Stimulated activated CD8-positive, alpha-beta memory T cell treated with anti-CD3 and anti-CD28 coated beads, Interleukin-4, amount 100 ng/mL, for 24 hours (primary cell): ENCODE measurements around the gene ANKRD34A.

Experiments used
- DNase-seq: peaks from one replicate; pipeline ENCODE4 v3.0.0-alpha.2; 2020; ENCODE audit warnings: low read depth

ANKRD34A gene

DNA sequence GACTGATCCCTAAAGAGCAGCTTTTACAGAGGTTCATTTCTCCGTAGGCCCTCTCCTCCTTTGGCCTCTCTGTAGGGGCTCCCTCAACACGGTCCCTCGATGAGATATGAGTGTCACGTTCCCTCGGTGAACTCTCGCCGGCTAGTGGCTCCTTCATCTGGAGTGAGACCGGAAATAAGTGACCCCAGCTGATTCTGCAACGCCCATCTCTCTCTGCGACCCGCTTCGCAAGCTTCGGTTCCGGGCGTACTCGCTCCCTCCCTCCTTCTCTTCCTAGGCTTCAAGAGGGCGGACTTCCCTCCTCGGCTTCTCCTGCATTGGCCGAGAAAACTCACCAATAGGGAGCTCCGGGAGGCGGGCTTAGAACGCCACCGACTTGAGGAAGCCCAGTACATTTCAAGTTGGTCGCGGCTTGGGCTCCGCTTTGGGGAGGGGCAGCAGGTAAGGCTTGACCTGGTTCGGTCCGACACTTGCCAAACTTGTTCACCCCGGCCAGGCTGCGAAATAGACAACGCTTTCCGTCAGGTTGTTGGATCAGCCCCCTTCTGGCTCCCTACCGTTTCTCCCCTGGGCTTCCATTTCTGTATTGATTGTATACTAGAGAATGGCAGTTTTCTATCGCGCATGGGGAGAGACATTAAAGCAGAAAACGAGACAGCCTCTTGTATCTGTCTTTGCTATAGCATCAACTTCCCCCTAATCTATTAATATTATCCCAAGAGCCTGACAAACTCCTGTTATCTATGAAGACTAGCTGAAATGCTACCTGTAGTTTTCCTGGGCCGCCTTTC lies at the start of gene ANKRD34A, which contains the start of gene POLR3GL:
Gene ANKRD34A (minus strand): TSS at position 248 of the 791 bp plus-strand sequence. CDS start 2,816 bp downstream, outside the sequence.
Gene POLR3GL (plus strand): TSS at position 363 of the 791 bp plus-strand sequence. CDS start 10,176 bp downstream, outside the sequence.
- peak; percentile 88 for DNase-seq

DNA sequence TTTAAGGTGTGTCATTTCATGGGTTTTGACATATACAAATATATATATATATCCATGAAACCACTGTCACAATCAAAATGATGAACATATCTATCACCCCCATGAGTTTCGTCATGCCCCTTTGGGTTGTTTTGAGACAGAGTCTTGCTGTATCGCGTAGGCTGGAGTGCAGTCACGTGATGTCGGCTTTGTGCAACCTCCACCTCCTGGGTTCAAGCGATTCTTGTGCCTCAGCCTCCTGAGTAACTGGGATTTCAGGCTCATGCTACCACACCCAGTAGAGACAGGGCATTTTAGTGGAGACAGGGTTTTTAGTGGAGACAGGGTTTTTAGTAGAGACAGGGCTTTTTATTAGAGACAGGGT lies 49.2 kb upstream of the ANKRD34A start:
- no peak for DNase-seq

DNA sequence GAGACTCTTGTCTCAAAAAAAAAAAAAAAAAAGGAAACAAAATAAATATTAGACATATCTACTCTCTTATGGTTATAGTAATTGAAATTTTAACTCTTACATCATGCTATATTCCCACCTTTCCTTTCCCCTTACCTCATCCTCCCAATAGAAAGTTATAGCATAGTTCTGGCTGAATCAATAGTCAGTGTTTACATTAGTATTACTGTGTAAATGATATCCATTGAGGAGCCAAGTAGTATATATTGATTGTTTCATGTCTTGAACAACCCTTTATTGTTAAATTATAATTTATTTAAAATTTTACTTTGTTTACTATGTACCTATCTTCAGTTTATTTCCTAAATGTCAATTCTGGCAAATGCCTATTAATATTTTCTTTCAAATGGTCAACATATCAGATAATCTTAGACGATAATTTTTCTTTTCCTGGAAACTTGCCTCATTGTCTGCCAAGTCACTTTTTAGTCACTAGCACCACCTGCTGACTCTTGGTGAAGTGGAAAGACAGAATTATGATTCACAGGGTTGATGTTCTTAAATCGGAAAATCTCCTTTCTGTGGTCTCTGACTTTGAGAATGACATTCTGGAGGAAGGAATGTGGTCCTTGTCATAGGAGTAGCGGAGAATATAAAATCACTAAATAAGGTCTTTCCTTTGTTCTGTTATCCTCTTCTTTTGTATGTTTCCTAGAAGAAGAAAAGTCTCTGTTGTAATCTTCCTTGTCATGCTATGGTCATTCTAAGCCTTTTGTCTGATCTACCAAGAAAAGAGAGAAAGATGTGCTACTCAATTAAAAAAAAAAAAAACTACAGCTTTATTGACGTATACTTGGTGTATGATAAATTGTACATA lies 48.6 kb upstream of the ANKRD34A start:
- DNase-seq: no peak

- no peak for DNase-seq
Measured at GRCh38 chr1:146010126-146010738, 45.9 kb upstream of the ANKRD34A start.

GRCh38 chr1:146007489-146008133 lies 43.2 kb upstream of the ANKRD34A start:
- DNase-seq: no peak

- DNase-seq: no peak
Measured at GRCh38 chr1:146001709-146002108, 37.3 kb upstream of the ANKRD34A start.

GRCh38 chr1:145999321-146000024 lies 35.1 kb upstream of the ANKRD34A start:
- no peak for DNase-seq

GRCh38 chr1:145997718-145998023 lies 33.3 kb upstream of the ANKRD34A start:
- DNase-seq: no peak

GRCh38 chr1:145997016-145997717 lies 32.8 kb upstream of the ANKRD34A start:
- peak; percentile 32 for DNase-seq

GRCh38 chr1:145996433-145997015 lies 32.1 kb upstream of the ANKRD34A start, which contains the start of gene TXNIP:
TSS of gene TXNIP (minus strand) at chr1:145996579. CDS start at chr1:145996266, 313 bp downstream.
- DNase-seq: peak; percentile 94

- no peak for DNase-seq
Measured at GRCh38 chr1:145995964-145996432, 31.6 kb upstream of the ANKRD34A start.

DNA sequence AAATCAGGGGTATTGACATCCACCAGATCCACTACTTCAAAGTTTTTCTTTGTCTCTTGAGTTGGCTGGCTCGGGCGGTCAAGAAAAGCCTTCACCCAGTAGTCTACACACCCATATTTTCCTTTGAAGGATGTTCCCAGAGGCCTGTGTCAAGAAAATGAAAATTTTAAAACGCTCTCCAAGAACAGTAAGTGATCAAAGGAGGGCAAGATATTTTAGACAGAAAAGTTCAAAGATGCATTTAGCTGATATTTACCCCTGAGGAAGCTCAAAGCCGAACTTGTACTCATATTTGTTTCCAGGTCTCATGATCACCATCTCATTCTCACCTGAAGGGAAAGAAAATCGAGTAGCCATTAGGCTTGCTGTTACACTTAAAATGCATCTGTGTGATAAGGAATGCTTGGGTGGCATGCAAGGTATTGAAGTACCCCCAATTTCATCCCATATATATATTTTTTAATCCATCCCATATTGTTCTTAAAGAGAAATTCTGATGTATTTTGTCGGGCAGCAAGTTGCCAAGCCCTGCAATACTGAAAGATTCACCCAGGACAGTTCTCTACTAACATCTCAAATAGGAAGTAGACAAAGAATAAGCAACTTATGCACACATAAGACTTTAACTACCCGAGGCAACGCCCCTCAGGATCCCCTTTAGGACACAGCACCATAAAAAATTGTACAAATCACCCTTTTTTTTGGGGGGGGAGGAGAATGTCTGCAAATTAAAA lies 30.9 kb upstream of the ANKRD34A start:
- no peak for DNase-seq

DNA sequence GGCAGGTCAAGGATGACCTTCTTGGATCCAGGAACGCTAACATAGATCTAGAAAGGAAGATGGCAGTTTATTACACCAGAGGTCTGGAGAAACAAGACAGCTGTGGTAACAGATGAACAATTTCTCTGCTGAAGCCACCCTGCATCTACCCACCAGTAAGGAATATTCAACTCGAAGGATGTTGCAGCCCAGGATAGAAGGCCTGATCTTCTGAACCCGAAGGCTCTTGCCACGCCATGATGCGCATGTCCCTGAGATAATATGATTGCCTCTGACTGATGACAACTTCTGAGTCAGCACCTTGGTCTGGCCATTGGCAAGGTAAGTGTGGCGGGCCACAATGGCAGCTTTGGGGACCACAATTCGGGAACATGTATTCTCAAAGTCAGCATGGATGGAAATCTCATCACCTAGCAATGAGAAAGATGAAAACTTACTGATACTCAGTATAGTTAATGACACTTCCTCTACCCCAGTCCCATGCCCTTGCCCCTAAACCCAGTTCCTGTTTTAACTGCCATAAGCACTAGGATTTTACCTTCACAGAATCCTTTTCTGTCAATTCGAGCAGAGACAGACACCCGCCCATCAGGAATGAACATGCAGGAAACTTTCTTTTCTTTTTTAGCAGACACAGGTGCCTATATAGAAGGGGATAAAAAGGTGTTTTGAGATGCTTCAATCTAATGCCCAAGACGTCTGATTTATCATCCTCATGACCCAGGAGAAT lies 30.2 kb upstream of the ANKRD34A start:
- no peak for DNase-seq

- no peak for DNase-seq
Measured at GRCh38 chr1:145993618-145994390, 29.4 kb upstream of the ANKRD34A start.

DNA sequence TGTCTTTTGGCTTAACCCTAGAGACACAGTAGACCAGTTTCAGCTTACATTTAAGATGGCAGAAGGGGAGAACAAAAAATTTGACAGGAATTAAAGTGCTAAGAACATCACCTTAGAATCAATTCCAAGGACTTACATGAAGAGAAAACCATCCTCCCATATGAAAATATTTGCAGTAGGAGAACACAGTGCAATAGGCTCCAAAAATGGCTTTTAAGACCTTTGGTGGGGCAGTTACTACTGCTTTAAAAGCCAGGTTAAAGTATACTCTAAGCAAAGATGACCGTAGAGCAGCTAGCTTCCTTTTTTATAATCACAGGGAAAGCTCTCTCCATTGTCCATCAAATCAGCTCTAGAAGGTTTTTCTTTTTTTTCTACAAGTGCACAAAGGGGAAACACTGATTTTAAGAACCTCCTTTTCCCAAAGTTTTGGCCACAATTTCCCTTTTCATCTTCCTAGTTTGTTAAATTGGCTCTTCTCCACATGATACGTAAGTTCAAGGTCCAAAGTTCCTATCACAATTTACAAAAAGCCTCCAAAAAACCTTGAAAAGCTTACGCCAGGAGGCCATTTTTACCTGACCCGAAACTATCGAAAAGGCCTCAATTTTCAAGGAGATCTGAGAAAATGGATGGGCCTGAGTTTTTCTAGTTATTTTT lies 28.7 kb upstream of the ANKRD34A start:
- DNase-seq: no peak

- no peak for DNase-seq
Measured at GRCh38 chr1:145992502-145992936, 28.1 kb upstream of the ANKRD34A start.

GRCh38 chr1:145991735-145992412 lies 27.5 kb upstream of the ANKRD34A start:
- DNase-seq: no peak
